Skin epidermis (tissue), 12 donors: ENCODE data around the gene RBBP4.
"Not testable (repeated sequence)": the region's sequence is repeated elsewhere in the genome, so short reads cannot be mapped to it uniquely, and the experiment has no call there.

Source experiments
- H3K27ac ChIP-seq, 21 experiments: fragments of 200-600 bp; sonication (generic) in 11 of 21; one replicate each; pipeline ENCODE4 v1.5.0; 2020; ENCODE audit warnings: mild to moderate bottlenecking in 3 of 21, inconsistent platforms in 2 of 21, moderate library complexity in 2 of 21
- H3K4me3 ChIP-seq, 7 experiments: fragments of 200-600 bp; sonication (generic) in 2 of 7; one replicate each; pipeline ENCODE4 v1.5.0; 2020; ENCODE audit warnings: inconsistent platforms in 2 of 7, mild to moderate bottlenecking in 2 of 7, moderate library complexity in 1 of 7

The RBBP4 gene

GRCh38 chr1:32684167-32684811, 33.3 kb downstream of the RBBP4 start:
- Histone ChIP-seq H3K4me3 (no peak overlapping the region), H3K27ac (peak overlapping the region in 11 of 21 experiments; percentile 2 to 79 (median 39))

GRCh38 chr1:32685498-32685897, 34.5 kb downstream of the RBBP4 start:
- Histone ChIP-seq H3K27ac (peak overlapping the region in 5 of 21 experiments; percentile 23 to 79 (median 42)), H3K4me3 (no peak overlapping the region)

GRCh38 chr1:32686387-32686786, 35.4 kb downstream of the RBBP4 start:
- Histone ChIP-seq H3K27ac (peak overlapping the region in 1 of 21 experiments; percentile 28), H3K4me3 (no peak overlapping the region)

- Histone ChIP-seq H3K27ac (peak overlapping the region in 2 of 21 experiments; percentile 9 to 20), H3K4me3 (no peak overlapping the region)
Observed at GRCh38 chr1:32693455-32694174, 42.6 kb downstream of the RBBP4 start.

GRCh38 chr1:32695098-32695904, 44.3 kb downstream of the RBBP4 start:
- peak overlapping the region in 17 of 21 experiments; percentile 5 to 77 (median 46) for H3K27ac ChIP-seq

DNA sequence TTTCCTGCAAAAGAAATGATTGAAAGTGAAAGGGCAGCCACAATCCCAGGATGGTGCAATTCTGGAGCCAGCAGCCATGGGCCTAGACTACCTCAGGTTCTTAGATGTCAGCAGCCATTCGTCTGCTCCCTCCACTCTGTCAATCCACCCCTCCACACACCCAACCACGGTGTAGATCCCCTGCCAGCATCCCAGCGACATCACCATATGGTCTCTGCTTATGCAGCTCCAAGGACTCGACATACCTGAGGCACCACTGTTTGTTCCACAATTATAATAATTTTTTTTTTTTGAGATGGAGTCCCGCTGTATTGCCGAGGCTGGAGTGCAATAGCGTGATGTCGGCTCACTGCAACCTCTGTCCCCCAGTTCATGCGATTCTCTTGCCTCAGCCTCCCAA, 45.0 kb downstream of the RBBP4 start:
- Histone ChIP-seq H3K4me3 (no peak overlapping the region), H3K27ac (peak overlapping the region in 8 of 21 experiments; percentile 17 to 77 (median 62))

More at GRCh38 chr1:32695098-32695904, 44.3 kb downstream of the RBBP4 start:
- no peak overlapping the region for H3K4me3 ChIP-seq

- not testable (repeated sequence) for H3K27ac ChIP-seq, H3K4me3 ChIP-seq
Observed at GRCh38 chr1:32696996-32697395, 46.0 kb downstream of the RBBP4 start.

DNA sequence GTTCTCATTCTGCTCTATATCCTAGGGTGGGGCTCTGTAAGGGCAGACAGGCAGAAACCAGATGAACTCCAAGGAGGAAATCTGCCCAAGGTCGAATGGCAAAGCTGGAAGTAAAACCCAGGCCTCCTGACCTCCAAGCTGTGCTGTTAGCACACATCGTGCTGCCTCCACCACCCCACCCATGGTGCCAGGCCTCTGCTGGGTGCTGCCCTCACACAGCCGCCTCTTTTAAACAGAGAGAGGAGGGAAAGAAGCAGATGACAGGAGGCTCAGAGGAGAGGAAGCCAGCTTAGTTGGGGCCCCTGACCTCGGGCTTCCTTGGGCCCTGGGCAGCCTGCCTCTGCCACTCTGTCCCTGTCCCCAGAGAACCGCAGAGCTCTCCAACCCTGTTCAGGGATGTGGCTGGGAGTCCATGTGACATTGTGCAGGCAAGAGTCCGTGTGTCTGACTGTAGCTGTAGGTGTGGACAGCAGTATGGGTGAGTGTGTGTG, 50.5 kb downstream of the RBBP4 start:
- peak overlapping the region in 15 of 21 experiments; percentile 6 to 97 (median 89) for H3K27ac ChIP-seq
- peak overlapping the region in 5 of 7 experiments; percentile 47 to 58 (median 54) for H3K4me3 ChIP-seq

DNA sequence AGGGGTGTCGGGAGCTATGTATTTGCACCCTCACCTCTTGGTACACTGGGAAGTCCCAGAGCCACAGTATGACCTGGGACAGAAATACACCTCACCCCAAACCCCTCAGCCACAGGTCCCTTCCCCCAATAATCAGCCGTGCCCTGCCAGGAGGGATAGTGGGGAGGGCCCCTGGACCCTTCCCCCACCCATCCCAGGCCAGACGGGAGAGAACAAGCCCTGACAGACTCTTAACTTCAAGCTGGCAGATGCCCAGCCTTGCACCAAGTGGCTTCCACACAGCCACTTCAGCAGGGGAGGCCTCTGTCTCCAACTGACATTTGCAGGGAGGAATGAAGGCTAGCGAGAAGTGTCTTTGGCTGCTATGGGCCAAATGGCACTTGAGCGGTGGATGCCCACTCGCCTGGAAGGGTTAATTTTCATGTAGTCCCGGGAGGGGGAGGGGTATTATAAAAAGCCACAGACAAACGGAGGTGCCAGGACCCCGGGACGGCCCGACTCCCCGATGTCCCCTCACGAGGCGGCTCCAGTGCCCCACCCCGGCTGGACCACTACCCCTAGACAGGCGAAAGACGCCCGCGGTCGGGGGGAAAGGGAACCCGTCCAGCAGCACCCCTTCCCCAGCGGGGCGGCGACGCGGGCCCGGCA, 51.1 kb downstream of the RBBP4 start:
- peak overlapping the region in 18 of 21 experiments; percentile 22 to 97 (median 86) for H3K27ac ChIP-seq
- H3K4me3 ChIP-seq = peak overlapping the region; percentile 47 to 58 (median 54)

DNA sequence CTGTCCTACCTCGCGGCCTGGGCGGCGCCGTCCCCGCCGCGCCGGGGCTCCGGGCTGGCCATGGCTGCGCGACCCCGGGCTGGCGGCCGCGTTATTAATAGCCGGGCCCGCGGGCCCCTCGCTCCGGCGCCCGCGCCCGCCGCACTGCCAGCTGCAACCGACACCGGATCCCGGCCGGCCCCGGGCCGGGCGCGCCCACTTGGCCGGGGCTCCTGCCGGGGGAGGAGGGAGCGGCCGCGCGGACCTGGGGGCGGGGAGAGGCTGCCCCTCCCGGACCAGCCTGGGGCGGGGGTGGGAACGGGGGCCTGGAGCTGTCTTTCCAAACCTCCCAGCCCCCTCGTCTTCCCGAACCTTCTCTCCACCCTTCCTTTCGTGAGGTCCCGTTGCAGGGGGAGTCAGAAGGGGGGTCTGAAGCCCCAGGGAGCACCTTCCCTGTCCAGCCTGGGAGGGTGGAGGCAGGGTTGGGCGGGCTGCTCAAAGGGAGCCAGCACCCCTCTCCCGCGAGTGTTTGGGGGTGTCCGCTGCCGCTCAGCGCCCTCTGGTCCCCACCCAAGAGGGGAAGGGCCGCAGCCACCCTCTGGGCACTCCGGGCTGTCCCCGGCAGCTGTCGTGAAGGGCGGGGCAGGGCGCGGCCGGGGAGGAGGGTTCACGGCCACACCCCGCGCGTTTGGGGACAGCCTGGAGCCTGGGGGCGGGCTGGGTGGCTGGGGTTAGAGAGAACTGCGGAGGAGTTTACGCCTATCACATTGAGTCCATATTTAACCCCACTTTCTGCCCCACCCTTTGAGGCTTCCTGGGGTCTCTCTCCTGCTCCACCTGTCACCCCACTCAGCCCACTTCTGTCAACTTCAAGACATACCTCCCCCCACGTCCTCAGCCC, 51.8 kb downstream of the RBBP4 start, which contains the start of gene SYNC:
Gene SYNC (minus strand): TSS at position 172 of the 880 bp plus-strand sequence. CDS start 110 bp downstream, at position 62.
- Histone ChIP-seq H3K27ac (peak within 1 kb of the TSS; percentile 36 to 97 (median 84)), H3K4me3 (peak within 1 kb of the TSS; percentile 47 to 58 (median 54))

DNA sequence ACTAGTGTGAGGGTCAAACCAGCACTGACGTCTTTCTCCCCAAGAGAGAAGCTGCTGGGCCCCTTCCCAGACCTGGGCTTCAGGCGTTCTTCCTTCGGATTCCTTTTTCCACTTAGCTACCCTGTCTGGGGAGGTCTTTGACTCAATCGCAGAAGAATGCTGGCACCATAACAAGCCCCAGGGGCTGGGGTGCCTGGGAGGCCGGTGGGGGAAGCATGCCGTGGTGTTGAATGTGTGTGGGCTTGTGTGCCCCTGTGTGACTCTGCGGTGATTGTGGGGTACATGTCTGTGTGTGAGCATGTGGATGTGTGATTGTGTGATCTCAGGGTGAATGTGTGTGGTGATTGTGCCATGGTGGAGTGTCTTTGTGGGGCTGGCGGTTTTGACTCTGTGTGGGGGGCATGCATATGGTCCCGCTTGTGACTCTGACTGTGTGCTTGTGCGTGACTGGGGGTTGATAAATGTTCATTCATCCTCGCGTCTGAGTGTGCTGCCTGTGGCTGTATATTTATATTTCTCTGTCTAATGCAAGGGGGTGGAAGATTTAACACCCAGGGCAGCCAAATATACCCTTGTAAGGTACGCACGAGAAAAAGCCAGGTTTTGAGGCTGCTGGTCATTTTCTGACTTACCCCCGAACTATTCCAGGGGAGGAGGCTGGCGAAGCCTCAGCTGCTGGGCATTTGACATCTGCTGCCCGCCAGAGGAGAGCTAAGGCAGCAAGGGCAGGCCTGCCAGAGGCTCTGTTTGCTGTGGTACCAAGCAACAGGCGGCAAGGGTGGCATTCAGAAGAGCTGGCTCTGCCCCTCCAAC, 52.7 kb downstream of the RBBP4 start:
- Histone ChIP-seq H3K4me3 (peak overlapping the region; percentile 47 to 58 (median 54)), H3K27ac (peak overlapping the region in 19 of 21 experiments; percentile 17 to 97 (median 87))

DNA sequence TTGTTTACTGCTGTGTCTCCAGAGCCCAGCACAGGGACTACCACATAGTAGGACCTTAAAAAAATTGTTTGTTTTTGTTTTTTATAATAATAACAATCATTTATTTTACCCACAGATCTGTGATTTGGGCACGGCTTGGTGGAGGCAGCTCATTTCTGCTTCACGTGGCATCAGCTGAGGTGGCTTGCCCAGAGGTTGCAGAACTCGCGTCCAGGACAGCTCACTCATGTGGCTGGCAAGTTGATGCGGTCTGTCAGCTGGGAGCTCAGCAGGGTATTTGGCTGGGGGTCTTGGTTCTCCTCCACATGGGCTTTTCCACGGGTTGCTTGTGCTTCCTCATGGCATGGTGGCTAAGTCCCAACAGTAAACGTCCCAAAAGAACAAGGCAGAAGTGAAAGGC, 54.5 kb downstream of the RBBP4 start:
- H3K27ac ChIP-seq = peak overlapping the region in 1 of 21 experiments; percentile 65
- no peak overlapping the region for H3K4me3 ChIP-seq

DNA sequence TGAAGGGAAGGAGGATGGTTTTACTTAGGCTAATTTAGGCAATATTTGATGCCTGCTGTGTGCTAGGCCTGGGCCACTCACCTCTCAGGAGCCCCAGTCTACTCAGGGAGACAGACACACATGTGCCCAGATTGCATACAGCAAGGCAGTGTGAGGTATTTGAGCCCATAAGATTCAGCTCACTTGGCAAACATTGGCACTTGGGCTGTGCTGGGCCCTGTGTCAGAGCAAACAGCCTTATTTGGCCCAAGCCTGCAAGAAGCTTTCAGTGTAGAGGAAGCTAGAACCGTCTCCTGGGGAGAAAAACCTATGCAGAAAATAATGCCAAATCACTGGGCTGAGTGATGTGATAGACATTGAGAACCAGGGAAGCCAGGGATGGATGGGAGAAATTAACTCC, 55.5 kb downstream of the RBBP4 start:
- H3K4me3 ChIP-seq = no peak overlapping the region
- peak overlapping the region in 2 of 21 experiments; percentile 63 to 65 for H3K27ac ChIP-seq

DNA sequence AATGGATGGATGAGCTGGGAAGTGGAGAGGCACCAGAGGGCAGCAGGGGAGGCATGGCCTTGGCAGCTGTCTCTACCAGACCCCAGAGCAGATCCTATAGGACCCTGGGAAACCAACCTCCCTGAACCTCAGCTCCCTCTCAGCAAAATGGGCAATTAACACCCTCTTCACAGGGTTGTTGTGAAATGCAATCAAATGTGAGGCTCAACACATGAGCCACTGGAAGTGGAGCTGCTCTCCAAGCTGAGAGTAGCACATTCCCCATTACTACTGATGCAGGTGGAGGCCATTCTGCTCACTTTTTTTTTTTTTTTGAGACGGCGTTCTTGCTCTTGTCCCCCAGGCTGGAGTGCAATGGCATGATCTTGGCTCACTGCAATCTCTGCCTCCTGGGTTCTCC, 58.1 kb downstream of the RBBP4 start:
- H3K4me3 ChIP-seq = no peak overlapping the region
- no peak overlapping the region for H3K27ac ChIP-seq

- Histone ChIP-seq H3K4me3 (no peak overlapping the region), H3K27ac (no peak overlapping the region)
Observed at GRCh38 chr1:32709476-32709875, 58.5 kb downstream of the RBBP4 start.

DNA sequence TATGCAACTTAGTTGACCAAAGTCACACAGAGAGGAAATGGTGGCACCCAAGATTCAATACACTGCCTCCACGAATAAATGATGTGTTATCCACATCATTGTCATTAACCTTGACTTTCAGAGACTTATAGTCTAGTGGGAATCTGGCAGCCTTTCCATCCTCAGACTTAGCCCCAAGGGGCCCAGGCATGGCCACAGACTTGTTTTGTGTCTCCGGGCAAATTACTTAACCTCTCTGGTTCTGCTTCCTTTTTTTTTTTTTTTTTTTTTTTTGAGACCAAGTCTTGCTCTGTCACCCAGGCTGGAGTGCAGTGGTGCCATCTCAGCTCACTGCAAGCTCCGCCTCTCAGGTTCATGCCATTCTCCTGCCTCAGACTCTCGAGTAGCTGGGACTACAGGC, 60.2 kb downstream of the RBBP4 start:
- not testable (repeated sequence) for H3K4me3 ChIP-seq, H3K27ac ChIP-seq

GRCh38 chr1:32713081-32713480, 62.1 kb downstream of the RBBP4 start:
- H3K27ac ChIP-seq = no peak overlapping the region
- no peak overlapping the region for H3K4me3 ChIP-seq

GRCh38 chr1:32714277-32714676, 63.3 kb downstream of the RBBP4 start:
- H3K27ac ChIP-seq = no peak overlapping the region
- no peak overlapping the region for H3K4me3 ChIP-seq
